Lower leg skin (tissue), 4 donors: ENCODE results near the gene MTMR12. TPM values are rescaled to one million over a fixed set of nuclear protein-coding genes. Genes with fewer than 3 reads are reported as not detected.

ENCODE experiments used
- DNase-seq, 2 donors: peaks; one replicate each; pipeline ENCODE4 v3.0.0-alpha.2; 2019; ENCODE audit warnings: low spot score in 2 of 2
- H3K4me3 ChIP-seq: fragments of 200-600 bp; sonication (generic); 2 replicates; pipeline ENCODE4 v1.5.1; 2017; ENCODE audit warnings: mild to moderate bottlenecking, low read depth; ENCODE audit not compliant: poor library complexity, severe bottlenecking
- POLR2A ChIP-seq, 2 donors: fragments of 450-650 bp; IDR thresholded peaks; one replicate each; pipeline ENCODE4 v1.6.1; 2016 to 2017; ENCODE audit warnings: antibody characterized with exemption in 2 of 2, mild to moderate bottlenecking in 1 of 2, moderate library complexity in 1 of 2
- WGBS, 2 donors: methylation state at CpG; one replicate each; pipeline ENCODE4 v1.1.5; 2018; 5-methylcytosine and 5-hydroxymethylcytosine counted together
- intact Hi-C: fragments of 100-400 bp; cut with DNase I; formaldehyde crosslinking; loops from one replicate; pipeline ENCODE4 v1.15.0; 2023; ENCODE audit warnings: low total_unique reads
- total RNA-seq, 4 donors: library from RNA; depleted of rRNA; stranded (reverse); fragments of >200 nt; gene quantifications; one replicate each; pipeline ENCODE4 v1.1.0, GENCODE V29; 2016
- TF ChIP-seq, protein P1 (sequence below), 3 donors: fragments of 450-650 bp; IDR thresholded peaks; one replicate each; pipeline ENCODE4 v1.5.1; 2016; ENCODE audit warnings: antibody characterized with exemption in 3 of 3, mild to moderate bottlenecking in 3 of 3, moderate library complexity in 2 of 3

MTMR12 gene
- total RNA-seq, 4 donors from 2014 or later: 23.1 to 36.2 (median 33.4) TPM

DNA sequence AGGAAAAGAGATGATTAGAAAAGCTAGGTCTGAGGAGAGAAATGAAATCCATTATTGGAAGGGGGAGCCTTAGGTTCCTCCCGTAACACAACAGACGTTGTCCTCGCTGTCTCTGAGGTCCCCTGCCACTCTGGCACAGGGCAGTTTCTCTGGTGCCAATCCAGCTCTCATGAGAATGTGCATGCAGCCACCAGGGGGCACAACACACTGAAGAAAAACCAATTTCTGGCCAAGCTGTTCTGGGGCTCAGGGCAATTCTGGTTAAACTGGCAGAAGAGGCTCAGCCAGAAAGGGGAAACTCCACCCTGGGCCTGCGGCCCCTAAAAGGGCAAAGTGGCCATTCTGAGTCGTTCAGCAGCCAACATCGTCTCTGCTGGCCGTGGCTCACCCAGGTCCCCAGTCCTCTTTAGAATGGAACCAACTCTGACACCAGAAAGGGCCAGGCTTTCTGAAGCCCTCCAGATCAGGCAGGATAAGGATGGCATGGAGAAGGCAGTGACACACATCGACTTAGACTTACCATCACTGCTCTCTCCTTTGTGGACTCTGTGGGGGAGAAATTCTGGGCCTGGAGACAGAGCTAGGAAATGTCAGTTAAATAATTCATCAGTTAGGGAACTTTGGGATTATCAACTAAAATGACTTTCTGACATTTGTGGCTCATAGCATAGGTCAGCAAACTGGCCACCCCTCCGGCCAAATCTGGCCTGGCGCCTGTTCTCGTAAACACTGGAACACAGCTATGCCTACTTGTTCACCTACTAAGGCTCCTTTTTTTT, 80.1 kb downstream of the MTMR12 start:
- TF ChIP-seq, protein P1, sequence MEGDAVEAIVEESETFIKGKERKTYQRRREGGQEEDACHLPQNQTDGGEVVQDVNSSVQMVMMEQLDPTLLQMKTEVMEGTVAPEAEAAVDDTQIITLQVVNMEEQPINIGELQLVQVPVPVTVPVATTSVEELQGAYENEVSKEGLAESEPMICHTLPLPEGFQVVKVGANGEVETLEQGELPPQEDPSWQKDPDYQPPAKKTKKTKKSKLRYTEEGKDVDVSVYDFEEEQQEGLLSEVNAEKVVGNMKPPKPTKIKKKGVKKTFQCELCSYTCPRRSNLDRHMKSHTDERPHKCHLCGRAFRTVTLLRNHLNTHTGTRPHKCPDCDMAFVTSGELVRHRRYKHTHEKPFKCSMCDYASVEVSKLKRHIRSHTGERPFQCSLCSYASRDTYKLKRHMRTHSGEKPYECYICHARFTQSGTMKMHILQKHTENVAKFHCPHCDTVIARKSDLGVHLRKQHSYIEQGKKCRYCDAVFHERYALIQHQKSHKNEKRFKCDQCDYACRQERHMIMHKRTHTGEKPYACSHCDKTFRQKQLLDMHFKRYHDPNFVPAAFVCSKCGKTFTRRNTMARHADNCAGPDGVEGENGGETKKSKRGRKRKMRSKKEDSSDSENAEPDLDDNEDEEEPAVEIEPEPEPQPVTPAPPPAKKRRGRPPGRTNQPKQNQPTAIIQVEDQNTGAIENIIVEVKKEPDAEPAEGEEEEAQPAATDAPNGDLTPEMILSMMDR (IDR thresholded peaks at IDR 0.05): no peak
- no peak for TF ChIP-seq POLR2A (IDR thresholded peaks at IDR 0.05)
- no peak overlapping the region for H3K4me3 ChIP-seq
- peak; percentile 76 to 94 for DNase-seq
- 31 to 35% methylated on average over 11 of the region's 11 CpGs for WGBS, 2 donors
- intact Hi-C loops: loop anchor here (10.0 kb wide), 2 partner anchors 102 to 382 kb away; no protein-coding TSS in a partner anchor

DNA sequence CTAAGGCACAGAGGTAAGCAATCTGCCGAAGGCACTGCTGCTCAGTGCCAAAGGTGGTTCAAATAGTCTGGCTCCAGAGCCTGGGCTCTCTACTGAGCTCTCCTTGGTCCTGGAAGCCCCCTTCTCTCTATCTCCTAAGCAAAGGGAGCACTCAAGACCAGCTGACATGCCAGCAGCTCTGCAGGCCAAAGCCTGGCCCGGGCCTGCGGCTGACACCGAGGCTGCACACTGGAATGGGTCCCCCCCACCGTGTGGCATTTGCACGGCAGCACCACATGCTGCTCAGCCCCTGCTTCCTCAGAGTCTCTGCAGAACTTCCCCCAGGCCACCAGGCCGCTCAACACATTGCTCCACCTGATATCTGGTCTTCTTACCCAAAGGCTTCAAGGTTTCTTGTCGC, 80.8 kb downstream of the MTMR12 start:
- no peak for TF ChIP-seq POLR2A (IDR thresholded peaks at IDR 0.05)
- TF ChIP-seq, protein P1 (IDR thresholded peaks at IDR 0.05): no peak
- no peak for DNase-seq
- intact Hi-C loops: loop anchor here (10.0 kb wide), 2 partner anchors 103 to 383 kb away; no protein-coding TSS in a partner anchor
- no peak overlapping the region for H3K4me3 ChIP-seq
- WGBS, 2 donors: 47 to 52% methylated on average over 7 to 8 of the region's 8 CpGs

DNA sequence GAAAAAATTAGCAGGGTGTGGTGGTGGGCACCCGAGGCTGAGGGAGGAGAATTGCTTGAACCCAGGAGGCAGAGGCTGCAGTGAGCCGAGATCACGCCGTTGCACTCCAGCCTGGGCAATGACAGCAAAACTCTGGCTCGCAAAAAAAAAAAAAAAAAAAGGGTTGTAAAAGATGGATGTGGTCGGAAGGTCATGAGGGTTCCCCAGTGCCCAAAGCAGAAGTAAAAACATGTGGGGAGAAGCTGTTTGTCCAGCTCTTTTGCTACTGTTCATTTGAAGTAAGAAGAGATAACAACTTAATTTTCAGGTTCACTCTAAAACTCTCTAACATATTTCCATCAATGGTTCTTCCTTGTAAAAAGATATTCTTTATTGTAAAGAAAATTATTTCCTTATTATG, 81.5 kb downstream of the MTMR12 start:
- TF ChIP-seq, protein P1 (IDR thresholded peaks at IDR 0.05): no peak
- TF ChIP-seq POLR2A (IDR thresholded peaks at IDR 0.05): no peak
- intact Hi-C loops: loop anchor here (10.0 kb wide), 2 partner anchors 104 to 384 kb away; no protein-coding TSS in a partner anchor
- no peak for DNase-seq
- 70 to 76% methylated on average over 6 of the region's 6 CpGs for WGBS, 2 donors
- H3K4me3 ChIP-seq: no peak overlapping the region

DNA sequence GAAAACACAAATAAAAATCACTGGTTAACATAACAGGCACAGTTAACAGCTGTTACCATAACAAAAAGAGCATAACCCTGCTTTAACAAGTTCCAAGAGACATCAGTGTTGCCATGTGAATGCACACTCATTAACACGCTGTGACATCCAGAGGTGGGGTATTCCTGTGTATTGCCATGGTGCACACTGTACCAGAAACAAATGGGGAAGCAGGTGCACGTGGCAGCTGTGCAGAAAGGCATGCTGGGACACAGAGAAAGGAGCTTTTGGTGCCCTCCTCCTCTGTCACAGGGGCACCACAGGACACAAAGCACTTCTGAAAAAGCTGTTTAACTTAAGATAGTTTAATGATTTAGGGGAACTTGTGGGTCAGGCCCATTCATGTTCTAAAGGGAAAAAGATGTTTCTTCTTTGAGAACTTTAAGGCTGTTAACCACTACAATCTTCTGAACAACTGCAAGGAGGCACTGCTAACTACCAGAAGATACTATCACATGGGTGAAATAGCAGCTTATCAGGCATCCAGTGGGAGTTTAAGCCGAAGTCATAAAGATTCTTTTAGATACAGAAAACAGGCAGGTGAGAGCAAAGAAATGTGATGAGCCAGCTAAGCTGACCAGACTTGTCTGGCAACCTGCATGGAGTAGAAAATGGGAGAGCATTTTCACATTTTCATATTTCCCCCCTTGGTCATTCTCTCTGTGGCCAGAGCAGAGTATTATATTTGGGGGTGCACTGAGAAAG, 82.2 kb downstream of the MTMR12 start:
- intact Hi-C loops: loop anchor here (10.0 kb wide), 2 partner anchors 104 to 384 kb away; no protein-coding TSS in a partner anchor
- no peak for DNase-seq
- TF ChIP-seq, protein P1 (IDR thresholded peaks at IDR 0.05): no peak
- TF ChIP-seq POLR2A (IDR thresholded peaks at IDR 0.05): no peak
- 52 to 60% methylated on average over 3 of the region's 3 CpGs for WGBS, 2 donors
- H3K4me3 ChIP-seq: no peak overlapping the region

DNA sequence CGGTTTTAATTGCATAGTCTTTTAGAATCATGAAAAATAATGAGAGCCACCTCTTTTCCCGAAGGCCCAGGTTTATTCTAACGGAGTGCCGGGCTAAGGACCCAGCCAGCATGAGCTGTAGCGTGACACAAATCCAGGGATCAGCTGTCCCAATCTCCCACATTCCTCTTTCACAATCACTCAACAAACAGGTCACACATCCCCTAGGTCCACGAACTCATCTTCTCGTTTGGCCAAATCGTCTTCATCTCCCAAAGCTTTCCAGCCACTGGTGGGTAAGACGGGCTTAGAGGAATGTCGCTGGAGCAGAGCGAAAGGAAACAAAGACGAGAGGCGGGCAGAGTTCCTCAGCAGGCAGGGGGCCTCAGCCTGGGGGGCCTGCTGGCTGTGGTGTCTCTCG, 83.2 kb downstream of the MTMR12 start:
- TF ChIP-seq POLR2A (IDR thresholded peaks at IDR 0.05): no peak
- TF ChIP-seq, protein P1 (IDR thresholded peaks at IDR 0.05): no peak
- DNase-seq: no peak
- intact Hi-C loops: no loop called here
- no peak overlapping the region for H3K4me3 ChIP-seq
- WGBS, 2 donors: 94 to 95% methylated on average over 14 of the region's 14 CpGs
